ENCODE measurements around the gene AGAP2.
"Not testable (repeated sequence)": the region's sequence is repeated elsewhere in the genome, so short reads cannot be mapped to it uniquely, and the experiment has no call there.

AGAP2 gene

DNA sequence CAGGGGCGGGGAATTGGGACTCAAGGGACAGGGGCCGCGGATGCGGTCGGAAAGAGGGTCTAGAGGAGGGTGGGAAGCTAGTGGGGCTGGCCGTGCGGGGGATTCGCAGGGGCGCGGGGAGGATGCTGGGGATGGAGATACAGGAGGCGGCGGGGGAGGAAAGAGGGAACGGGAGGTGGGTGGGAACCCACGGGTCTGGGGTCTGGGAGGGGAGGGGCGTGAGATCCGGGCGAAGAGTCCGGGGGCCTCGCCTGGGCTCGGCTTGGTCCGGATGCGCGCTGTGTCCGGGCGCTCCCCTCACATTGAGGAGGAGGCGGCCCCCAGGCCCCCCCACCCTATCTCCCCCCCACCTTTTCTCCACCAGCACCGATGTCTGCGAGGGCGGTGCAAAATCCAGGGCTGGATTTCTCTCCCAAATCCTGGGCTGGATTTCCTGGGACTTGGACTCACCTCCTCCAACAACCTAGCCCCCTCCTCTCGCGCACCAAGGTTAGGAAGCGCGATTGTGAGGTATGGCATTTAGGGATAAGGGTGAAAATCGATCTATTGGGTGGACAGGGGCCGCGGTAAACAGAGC, at the start of gene AGAP2:
Gene AGAP2 (minus strand): TSS at position 82 of the 577 bp plus-strand sequence. CDS start 496 bp downstream, outside the sequence.
- no peak for DNase-seq

DNA sequence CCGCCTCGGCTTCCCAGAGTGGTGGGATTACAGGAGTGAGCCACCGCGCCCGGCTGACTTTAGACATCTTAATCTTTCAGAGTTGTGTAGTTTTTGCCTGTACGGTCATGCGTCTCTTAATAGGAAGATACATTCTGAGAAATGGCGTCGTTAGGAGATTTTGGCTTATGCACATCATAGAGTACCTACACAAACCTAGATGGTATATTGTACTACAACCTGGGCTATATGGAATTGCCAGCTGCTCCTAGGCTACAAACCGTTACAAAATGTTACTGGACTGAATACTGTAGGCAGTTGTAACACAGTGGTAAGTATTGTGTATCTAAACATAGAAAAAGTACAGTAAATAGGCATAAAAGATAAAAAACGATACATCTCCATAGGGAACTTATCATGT, 45.3 kb upstream of the AGAP2 start:
- no peak for DNase-seq

DNA sequence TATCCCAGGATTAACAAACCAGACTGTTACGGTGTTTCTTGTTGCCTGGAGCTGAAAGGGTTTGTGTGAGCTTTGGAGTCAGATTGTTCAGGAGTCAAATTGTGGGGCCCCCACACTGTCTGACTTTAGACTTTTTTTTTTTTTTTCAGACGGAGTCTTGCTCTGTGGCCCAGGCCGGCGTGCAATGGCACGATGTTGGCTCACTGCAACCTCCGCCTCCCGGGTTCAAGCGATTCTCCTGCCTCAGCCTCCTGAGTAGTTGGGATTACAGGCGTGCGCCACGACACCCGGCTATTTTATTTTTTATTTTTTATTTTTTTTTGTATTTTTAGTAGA, 44.9 kb upstream of the AGAP2 start:
- DNase-seq, result no peak

DNA sequence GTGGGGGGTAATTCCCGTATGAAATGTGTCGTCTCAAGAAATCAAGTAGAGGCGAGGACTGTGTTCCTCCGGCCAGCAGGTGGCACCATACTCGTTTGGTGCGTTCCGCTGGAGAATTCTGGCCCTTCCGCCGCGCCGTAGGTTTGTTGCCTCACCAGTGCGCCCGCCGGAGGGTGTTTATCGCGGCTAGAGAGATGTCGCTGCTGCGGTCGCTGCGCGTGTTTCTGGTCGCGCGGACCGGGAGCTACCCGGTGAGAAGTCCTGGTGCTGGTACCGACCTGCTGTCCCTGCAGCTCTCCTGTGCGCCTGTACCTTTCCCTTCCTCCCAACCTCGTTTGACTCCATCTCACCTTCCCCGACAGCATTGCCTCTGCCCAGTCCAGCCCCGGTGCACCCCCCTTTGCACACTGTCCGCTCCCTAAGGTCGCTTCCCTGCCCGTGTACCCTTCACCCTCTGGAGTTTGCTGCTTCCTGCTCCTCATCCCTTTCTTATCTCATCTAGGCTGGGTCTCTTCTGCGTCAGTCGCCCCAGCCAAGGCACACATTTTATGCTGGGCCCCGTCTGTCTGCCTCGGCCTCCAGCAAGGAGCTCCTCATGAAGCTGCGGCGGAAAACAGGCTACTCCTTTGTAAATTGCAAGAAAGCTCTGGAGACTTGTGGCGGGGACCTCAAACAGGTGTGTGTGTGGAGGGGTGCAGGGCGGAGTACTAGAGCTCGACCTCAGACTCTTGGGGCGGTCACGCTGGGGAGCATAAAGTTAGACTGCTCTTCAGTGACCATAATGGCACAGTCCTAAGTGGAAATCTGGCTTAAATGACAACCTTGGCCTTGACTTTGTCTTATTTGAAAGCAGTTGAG, 44.3 kb upstream of the AGAP2 start, which contains the start of gene TSFM:
Gene TSFM (plus strand): TSS at position 180 of the 858 bp plus-strand sequence. CDS start 15 bp downstream, at position 195.
- DNase-seq, result peak; percentile 96

DNA sequence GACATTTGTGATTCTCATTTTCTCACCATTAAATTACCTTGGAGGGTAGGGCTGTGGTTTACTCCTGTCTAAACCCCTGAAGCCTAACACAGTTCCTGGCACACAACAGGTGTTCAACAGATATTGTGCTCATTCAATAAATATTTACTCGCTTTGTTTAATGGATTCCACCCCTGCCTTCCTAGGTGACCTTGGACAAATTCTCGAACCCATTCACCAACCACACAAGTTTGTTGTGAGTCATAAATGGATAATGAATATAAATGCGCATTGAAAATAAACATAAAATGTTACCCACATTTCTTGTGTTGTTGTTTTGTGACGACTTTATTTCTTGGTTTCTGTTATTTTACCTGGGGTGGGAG, 43.7 kb upstream of the AGAP2 start:
- no peak for DNase-seq

DNA sequence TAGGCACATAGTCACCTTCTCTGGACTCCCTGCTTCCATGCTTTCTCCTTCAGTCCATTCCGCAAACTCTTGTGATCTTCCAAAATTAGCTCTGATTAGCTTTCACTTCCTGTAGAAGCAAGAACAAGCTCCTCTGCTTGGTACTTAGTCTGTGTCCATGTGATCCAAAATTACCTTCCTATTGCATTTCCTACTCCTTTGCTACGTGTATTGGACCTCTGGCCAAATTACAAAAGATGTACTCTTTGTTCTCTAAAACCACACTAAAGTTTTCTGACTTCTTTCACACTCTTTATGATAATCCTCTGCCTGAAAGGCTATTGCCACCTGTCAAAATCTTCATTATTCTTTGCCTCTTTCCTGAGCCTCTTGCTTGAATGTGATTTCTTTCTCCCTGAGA, 43.3 kb upstream of the AGAP2 start:
- no peak for DNase-seq

DNA sequence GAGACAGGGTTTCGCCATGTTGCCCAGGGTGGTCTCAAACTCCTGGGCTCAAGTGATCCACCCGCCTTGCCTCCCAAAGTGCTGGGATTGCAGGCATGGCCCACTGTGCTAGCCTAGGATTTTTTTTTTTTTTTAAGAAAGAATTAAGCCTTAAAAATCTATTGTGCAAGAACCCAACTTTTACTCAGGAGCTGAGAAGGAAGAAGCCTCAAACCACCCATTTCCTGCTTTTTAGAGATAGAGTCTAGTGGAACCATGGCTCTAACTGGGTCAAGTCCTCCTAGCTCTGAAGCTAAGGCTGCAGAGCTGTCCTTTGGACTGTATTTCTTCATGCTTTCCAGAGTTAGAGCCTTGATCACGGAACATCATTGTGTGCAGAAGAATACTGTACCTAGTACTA, 42.7 kb upstream of the AGAP2 start:
- no peak for DNase-seq

DNA sequence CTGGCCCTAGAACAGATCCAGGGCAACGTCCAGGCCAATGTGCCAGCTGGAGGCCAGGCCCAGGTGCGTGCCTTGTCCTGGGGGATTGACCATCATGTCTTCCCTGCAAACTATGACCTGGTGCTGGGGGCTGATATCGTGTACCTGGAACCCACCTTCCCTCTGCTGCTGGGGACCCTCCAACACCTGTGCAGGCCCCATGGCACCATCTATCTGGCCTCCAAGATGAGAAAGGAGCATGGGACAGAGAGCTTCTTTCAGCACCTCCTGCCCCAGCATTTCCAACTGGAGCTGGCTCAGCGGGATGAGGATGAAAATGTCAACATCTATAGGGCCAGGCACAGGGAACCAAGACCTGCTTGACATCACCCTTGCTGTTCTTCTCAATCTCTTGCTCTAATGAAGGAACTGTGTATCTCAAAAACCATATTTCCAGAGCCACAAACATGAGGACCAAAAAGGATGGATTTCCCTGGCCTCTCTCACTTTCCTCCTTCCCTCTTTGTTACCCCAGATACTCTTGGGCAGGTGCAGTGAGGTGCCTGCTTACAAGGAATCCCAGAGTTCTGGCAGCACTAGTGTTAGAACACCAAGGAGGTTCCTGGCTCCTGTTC, 41.8 kb upstream of the AGAP2 start:
- no peak for DNase-seq

DNA sequence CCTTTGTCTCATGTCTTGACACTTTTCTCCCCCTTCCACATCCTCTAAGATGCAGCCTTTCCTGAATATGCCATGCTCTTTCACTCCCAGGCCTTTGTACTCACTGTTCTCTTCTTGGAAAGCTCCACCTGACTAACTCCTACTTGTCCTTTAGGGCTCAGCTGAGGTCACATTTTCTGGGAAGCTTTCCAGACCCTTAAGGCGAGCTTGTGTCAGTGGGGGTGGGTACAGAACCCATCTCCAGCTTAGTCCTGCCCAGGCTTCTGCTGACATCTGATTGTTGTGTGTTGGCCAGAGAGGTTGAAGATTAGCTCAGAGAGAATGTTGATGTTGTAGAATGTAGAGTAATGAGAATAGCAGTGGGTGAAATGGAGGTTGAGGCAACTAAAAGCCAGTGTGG, 41.2 kb upstream of the AGAP2 start:
- DNase-seq, result no peak

DNA sequence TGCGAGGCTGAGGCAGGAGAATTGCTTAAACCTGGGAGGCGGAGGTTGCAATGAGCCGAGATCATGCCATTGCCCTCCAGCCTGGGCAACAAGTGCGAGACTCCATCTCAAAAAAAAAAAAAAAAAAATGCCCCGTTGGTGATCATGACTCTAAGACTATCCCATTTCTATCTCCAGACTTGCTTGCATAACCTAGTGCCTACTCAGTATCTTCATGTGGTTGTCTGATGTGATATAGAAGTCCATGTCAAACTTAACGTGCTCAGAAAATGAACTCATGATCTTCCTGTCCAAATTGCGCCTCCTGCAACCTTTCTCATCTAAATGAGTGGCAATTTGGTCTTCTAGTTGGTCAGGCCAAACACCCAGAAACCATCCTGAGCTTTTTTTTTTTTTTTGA, 39.4 kb upstream of the AGAP2 start:
- DNase-seq, result no peak

DNA sequence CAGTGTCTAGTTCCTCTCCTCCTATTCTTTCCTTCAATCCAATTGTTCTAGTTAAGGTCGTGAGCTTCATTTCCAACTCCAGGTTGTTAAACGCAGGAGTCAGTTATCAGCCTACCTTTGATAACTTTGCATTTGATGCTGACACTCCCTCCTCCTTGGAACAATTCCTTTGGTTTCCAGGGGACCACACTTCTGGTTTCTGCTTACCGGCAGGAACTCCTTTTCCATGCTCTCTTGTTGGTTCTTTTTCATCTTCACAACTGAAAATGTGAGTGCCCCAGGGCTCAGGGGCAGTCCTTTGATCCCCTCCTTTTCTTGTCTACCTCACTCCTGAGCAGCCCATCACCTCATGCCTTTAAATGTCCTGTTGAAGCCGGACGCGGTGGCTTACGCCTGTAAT, 38.8 kb upstream of the AGAP2 start:
- DNase-seq, result no peak

DNA sequence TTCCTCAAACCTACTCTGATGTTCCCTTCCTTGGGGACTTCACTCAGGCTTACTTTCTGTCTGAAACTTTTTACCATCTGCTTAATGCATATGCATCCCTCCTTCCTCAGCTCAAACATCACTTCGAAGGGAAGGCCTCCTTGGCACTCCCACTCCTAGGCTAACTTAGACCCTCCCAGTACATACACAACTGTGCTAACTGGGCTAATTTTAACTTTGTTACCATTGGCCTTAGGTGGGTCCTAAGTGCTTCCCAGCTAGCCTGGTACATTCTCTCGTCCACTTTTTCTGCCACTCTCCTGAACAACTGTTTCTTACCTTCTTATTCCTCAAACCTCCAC, 37.7 kb upstream of the AGAP2 start:
- DNase-seq, result no peak

DNA sequence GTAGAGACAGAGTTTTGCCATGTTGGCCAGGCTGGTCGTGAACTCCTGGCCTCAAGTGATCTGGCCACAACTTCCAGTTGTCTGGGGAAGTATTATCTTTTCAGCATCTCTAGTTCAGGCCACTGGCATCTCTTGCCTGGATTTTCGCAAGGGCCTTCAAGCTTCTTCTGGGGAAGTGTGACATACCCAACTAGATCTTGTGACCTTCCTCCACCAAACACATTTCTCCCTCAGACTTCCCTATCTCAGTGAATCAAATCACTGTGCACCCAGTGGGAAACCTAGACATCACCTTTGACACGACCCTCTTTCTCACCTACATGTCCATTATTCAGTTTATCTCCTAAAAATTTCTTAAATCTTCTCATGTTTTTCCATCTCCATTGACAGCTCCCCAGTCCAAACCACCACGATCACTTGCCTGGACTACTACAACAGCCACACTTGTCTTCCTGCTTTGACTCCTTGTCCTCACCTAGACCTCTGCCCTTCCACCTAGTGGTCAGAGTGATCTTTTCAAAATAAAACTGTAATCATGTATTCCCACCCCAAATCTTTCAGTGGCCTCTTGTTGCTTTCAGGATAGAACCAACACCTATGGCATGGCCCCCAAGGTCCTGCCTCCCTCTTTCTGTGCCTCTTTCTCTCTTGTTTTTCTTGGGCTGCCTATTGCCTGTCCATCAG, 37.2 kb upstream of the AGAP2 start:
- DNase-seq, result no peak

DNA sequence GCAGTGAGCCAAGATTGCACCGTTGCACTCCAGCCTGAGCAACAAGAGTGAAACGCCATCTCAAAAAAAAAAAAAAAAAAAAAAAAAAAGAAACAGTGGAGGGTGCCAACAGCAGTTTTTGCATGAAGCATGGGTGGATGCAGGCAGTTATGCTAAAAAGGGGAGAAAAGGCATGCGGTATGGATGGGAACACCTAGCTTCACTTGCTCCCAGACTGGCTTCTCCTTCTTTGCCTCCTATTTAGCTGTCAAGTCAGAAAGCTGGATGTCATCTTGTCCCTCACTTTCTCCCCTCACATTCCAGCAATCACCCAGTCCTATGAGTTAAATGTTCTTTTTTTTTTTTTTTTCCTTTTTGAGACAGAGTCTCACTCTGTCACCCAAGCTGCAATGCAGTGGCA, 36.5 kb upstream of the AGAP2 start:
- DNase-seq, result no peak

DNA sequence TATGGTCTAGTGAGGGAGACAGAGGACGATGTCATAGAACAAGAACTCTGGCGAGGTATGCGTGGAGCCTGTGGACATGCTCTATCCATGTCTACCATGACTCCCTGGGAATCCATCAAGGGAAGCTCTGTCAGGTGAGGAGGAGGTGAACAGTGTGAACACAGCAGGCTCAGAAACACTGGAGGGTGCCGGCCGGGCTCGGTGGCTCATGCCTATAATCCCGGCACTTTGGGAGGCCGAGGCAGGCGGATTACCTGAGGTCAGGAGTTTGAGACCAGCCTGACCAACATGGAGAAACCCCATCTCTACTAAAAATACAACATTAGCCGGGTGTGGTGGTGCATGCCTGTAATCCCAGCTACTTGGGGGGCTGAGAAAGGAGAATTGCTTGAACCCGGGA, 36.1 kb upstream of the AGAP2 start:
- not testable (repeated sequence) for DNase-seq

DNA sequence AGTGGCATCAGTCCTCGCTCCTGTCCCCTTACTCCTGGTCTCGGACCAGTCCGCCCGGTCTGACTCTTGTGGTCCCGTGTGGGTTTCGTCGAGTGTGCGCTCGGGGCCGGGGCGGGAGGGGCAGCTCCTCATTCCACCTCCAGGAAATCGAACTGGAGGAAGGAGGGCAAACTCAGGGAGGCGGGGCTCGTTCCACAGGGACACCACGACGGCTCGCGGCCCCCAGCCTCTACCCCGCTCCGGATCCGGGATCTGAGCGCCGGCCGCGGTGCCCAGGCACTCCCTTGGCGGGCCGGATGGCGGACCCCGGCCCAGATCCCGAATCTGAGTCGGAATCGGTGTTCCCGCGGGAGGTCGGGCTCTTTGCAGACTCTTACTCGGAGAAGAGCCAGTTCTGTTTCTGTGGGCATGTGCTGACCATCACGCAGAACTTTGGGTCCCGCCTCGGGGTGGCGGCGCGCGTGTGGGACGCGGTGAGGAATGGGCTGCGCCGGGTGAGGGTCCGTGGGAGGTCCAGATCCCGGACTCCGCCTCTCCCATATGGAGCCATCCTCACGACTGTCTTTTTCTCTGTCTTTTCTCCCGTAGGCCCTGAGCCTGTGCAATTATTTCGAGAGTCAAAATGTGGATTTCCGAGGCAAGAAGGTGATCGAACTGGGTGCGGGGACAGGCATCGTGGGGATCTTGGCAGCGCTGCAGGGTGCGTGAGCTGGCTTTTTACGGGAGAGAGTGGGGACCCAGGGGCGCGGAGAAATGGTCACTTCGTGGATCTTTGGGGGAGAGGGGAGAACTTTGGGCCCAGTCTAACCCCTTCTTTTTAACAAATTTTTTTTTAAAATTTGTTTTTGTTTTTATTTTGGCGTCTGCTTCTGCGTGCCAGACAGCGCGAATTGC, 34.1 kb upstream of the AGAP2 start, which contains the start of gene EEF1AKMT3:
Gene EEF1AKMT3 (plus strand): TSS at position 186 of the 894 bp plus-strand sequence. CDS start 111 bp downstream, at position 297.
- DNase-seq, result peak; percentile 52

DNA sequence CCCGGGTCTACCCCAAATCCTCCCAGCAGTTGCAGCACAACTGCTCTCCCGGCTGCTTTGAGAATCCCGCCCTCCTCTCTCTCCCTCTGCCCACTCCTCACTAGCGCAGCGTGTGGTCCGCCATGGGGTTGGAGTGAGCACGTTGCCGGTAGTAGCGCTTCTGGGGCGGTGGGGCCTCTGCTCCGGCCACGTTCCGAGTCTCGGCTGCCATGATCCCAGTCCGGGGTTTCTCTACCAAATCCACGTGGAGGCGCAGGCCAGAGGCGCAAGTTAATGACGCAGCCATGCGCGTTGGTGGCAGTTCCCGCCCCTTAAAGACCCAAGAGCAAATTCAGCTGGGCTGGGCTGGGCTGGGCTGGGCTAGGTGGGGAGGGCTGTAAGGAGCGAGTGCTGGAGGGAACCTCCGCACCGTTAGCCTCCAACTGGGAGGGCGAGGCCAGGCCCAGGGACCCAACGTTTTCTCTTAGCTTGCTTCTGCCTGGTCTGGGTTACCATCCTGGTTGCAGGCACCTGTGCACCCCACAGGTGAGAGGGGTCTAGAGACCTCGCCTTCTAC, 33.4 kb upstream of the AGAP2 start, which contains the start of gene METTL1:
Gene METTL1 (minus strand): TSS at position 233 of the 556 bp plus-strand sequence. CDS start 22 bp downstream, at position 211.
- DNase-seq, result peak; percentile 95

DNA sequence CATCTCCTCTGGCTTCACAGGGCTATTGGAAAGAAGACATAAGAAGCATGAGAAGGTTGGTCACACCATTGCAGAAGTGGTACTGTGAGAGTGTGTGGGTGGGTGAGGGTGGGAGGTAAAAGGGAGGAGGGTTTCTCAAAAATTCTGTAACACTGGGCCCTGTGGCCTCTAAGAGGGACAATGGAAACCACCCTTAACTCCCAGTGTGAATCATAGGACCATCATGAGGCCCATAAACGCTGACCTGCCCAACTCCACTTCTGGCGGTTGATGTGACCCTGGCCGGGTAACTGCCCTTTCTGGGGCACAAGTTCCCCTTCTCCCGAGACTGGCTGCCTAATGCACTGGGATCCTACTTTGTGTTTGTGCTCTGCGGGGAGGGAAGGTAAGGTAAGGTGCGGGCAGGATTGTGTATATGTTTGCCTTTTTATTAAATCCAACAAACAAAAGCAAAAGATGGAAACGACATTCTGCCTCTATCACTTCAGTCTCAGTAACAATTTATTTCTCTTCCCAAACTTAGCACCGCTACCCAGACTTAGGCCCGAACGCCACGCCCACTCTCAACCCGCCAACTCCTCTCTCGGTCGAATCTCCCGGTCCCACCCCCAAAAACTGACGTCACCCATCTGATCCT, 32.8 kb upstream of the AGAP2 start:
- peak; percentile 90 for DNase-seq

DNA sequence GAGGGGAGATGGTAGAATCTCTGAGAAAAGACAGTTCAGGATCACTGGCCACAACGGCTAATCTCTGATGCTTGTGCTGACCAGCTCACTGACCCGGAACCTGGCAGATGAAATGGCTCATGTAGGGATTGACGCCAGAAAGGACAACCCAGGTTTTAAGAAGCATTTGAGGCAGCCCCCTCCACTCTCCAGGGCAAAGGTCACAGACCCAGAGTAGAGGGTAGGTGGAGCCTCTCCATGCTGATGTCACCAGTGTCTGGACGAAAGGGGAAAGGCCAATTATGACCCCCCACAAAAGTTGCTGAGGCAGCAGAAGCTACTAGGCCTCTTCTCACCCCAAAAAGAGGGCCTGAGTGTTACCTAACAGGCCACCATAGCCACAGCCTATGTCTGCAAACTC, 32.2 kb upstream of the AGAP2 start:
- DNase-seq, result no peak

DNA sequence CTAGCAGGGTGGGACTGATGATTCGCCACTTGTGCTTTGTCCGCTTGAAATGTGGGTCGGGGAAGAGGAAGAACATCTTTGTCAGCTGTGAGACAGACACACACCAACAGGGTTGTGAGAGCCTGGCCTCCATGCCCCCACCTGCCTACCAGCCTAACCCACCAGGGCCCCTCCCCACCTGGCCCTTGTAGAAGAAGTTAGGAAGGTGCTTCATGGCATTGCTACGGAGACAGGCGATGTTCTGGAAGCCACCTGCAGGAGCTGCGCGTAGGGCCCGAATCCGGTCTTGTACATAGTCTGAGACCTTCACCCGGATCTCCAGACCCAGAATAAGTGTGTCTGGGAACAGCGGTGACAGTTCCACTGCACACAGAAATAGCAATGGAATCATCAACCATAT, 31.1 kb upstream of the AGAP2 start:
- no peak for DNase-seq

DNA sequence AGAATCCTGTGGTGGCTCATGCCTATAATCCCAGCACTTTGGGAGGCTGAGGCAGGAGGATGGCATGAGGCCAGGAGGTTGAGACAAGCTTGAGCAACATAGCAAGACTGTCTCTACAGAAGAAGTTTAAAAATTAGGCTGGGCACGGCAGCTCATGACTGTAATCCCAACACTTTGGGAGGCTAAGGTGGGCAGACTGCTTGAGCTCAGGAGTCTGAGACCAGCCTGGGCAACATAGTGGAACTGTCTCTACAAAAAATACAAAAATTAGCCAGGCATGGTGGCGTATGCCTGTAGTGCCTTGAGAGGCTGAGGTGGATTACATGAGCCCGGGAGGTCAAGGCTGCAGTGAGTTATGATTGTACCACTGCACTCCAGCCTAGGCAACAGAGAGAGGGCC, 29.3 kb upstream of the AGAP2 start:
- DNase-seq, result no peak

DNA sequence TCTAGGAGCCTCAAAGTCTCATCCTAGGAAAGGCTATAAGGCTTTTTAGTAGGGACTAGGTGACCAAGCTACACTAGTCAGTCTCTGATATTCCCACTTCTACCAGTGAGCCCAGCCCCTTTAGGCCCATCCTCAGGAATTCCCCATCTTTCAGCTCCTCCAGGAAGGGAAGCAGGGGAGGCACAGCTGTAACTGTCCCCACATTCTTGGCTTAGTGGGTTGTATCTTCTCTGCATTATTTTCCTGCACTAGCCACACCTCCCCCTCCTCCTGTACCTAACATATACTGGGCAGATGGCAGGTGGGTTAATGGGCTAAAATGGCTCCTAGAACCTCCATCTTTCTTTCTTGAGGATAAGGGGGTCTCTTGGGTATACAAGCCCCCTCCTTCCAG, 28.8 kb upstream of the AGAP2 start:
- no peak for DNase-seq

All from stimulated activated naive CD4-positive, alpha-beta T cell treated with Interleukin-2 at 50 U/mL for 16 hours (primary cell).